ENCODE results near the gene KRTAP4-7. TPM values are rescaled to one million over a fixed set of nuclear protein-coding genes. Genes with fewer than 3 reads are reported as not detected.
"Not testable (repeated sequence)": the region's sequence is repeated elsewhere in the genome, so short reads cannot be mapped to it uniquely, and the experiment has no call there.

Gene KRTAP4-7
- not detected in 2 replicates for total RNA-seq (2014; rRNA removed; shearing (Covaris generic))
- not detected in 2 replicates for polyA plus RNA-seq (2016; fragmentation: Nextera tagmentation; extraction: Ambion mirVana)
- long read RNA-seq = 0 reads

- not testable (repeated sequence) for H3K36me3 ChIP-seq (ENCODE audit: insufficient read depth); H3K9me2 ChIP-seq (ENCODE audit: insufficient read depth); H3K9me3 Mint-ChIP-seq; H4K20me1 ChIP-seq (replicated peaks; ENCODE audit: insufficient read depth); H3K27me3 ChIP-seq (ENCODE audit: insufficient read depth); H3K4me3 Mint-ChIP-seq; H3K27ac Mint-ChIP-seq; DNase-seq (ENCODE audit: low spot score); H3K27ac ChIP-seq (ENCODE audit: low read depth); H3K4me2 ChIP-seq; H3K36me3 Mint-ChIP-seq (ENCODE audit: low read depth); H3K4me3 ChIP-seq; ATAC-seq; H3F3A ChIP-seq (replicated peaks; ENCODE audit: low read depth); H2AFZ ChIP-seq; H3K27me3 Mint-ChIP-seq (ENCODE audit: insufficient read depth, low read depth, poor library complexity); H3K79me2 ChIP-seq (replicated peaks; ENCODE audit: insufficient read depth); H3K4me1 ChIP-seq (ENCODE audit: insufficient read depth)
- peaks cover 17% of the 10 kb centered on the region for H3K4me1 Mint-ChIP-seq
Observed at GRCh38 chr17:41084100-41084856, at the start of gene KRTAP4-7. KRTAP4-7 (plus strand) TSS chr17:41084150; CDS start chr17:41084207, 57 bp downstream.

- H3K27me3 Mint-ChIP-seq (ENCODE audit: insufficient read depth, low read depth, poor library complexity); H3K36me3 Mint-ChIP-seq (ENCODE audit: low read depth); H3K27ac Mint-ChIP-seq; H3K79me2 ChIP-seq (replicated peaks; ENCODE audit: insufficient read depth); H2AFZ ChIP-seq; H3K27ac ChIP-seq (ENCODE audit: low read depth); H3K9me3 Mint-ChIP-seq; H3F3A ChIP-seq (replicated peaks; ENCODE audit: low read depth); H3K4me2 ChIP-seq; H3K4me3 ChIP-seq; H3K4me3 Mint-ChIP-seq; DNase-seq (ENCODE audit: low spot score); H3K36me3 ChIP-seq (ENCODE audit: insufficient read depth); H3K27me3 ChIP-seq (ENCODE audit: insufficient read depth); H4K20me1 ChIP-seq (replicated peaks; ENCODE audit: insufficient read depth); ATAC-seq; H3K9me2 ChIP-seq (ENCODE audit: insufficient read depth): not testable (repeated sequence)
- H3K4me1 Mint-ChIP-seq = peaks cover 19% of the 10 kb centered on the region
- peaks cover 23% of the 10 kb centered on the region for H3K4me1 ChIP-seq (ENCODE audit: insufficient read depth)
Observed at GRCh38 chr17:41034346-41034935, 49.5 kb upstream of the KRTAP4-7 start, which contains the start of gene KRTAP1-3. KRTAP1-3 (minus strand) TSS chr17:41034874; CDS start chr17:41034821, 53 bp downstream.

GRCh38 chr17:41037853-41038350 lies 46.0 kb upstream of the KRTAP4-7 start:
- DNase-seq (ENCODE audit: low spot score) = peak; percentile 41
- TF ChIP-seq ZNF114 (CRISPR knock-in tag; IDR thresholded peaks at IDR 0.05) (no peak), NANOG (IDR thresholded peaks at IDR 0.05; ENCODE audit: borderline replicate concordance) (no peak), POLR2AphosphoS5 (IDR thresholded peaks at IDR 0.05; ENCODE audit: low read depth) (no peak), CREB1 (CRISPR knock-in tag; IDR thresholded peaks at IDR 0.05; ENCODE audit: low read depth) (no peak), ZNF462 (CRISPR knock-in tag; IDR thresholded peaks at IDR 0.05) (no peak), JUNB (IDR thresholded peaks at IDR 0.05; ENCODE audit: unreplicated experiment) (no peak), EZH2 (IDR thresholded peaks at IDR 0.05; ENCODE audit: low read depth, unreplicated experiment) (no peak), ETS1 (IDR thresholded peaks at IDR 0.05) (no peak)

More at GRCh38 chr17:41037853-41038350, 46.0 kb upstream of the KRTAP4-7 start:
- Mint-ChIP-seq H3K36me3 (ENCODE audit: low read depth) (no peaks in the 10 kb centered on the region), H3K27me3 (ENCODE audit: insufficient read depth, low read depth, poor library complexity) (peaks cover 2% of the 10 kb centered on the region), H3K4me3 (no peak overlapping the region), H3K9me3 (no peaks in the 10 kb centered on the region), H3K27ac (0 out of 2 replicates have a peak overlapping the region, but pooled peaks have one; percentile 36), H3K4me1 (peaks cover 25% of the 10 kb centered on the region)
- no peak overlapping the region for H2AFZ ChIP-seq
- H3F3A ChIP-seq (replicated peaks; ENCODE audit: low read depth) = no peaks in the 10 kb centered on the region
- no peaks in the 10 kb centered on the region for H3K36me3 ChIP-seq (ENCODE audit: insufficient read depth)
- no peaks in the 10 kb centered on the region for H3K79me2 ChIP-seq (replicated peaks; ENCODE audit: insufficient read depth)
- no peaks in the 10 kb centered on the region for H4K20me1 ChIP-seq (replicated peaks; ENCODE audit: insufficient read depth)
- no peaks in the 10 kb centered on the region for H3K27me3 ChIP-seq (ENCODE audit: insufficient read depth)
- ATAC-seq = peak; percentile 57
- no peak overlapping the region for H3K27ac ChIP-seq (ENCODE audit: low read depth)
- H3K4me1 ChIP-seq (ENCODE audit: insufficient read depth) = peaks cover 25% of the 10 kb centered on the region
- H3K4me2 ChIP-seq = peak overlapping the region; percentile 13
- no peaks in the 10 kb centered on the region for H3K9me2 ChIP-seq (ENCODE audit: insufficient read depth)
- no peak overlapping the region for H3K4me3 ChIP-seq

Data from GM23338 (cell line).